OCI-LY1 (cell line): ENCODE measurements around the gene ADAMTS15.

Experiments used
- H2AFZ ChIP-seq: fragments of 200-600 bp; sonication (generic), shearing (Covaris generic); 2 replicates; pipeline ENCODE4 v1.6.0; 2014; ENCODE audit warnings: antibody characterized with exemption, mild to moderate bottlenecking, low read length
- H3F3A ChIP-seq: fragments of 200-600 bp; sonication (generic), shearing (Covaris generic); 2 replicates; pipeline ENCODE4 v1.6.0; 2014; ENCODE audit warnings: mild to moderate bottlenecking, antibody characterized with exemption, low read length, moderate library complexity; ENCODE audit not compliant: insufficient read depth
- H3K27ac ChIP-seq: fragments of 200-600 bp; sonication (generic); 2 replicates; pipeline ENCODE4 v1.5.1; 2014; ENCODE audit warnings: low read length, mixed run types, mild to moderate bottlenecking, low read depth; ENCODE audit not compliant: poor library complexity, severe bottlenecking
- H3K27me3 ChIP-seq: fragments of 200-600 bp; sonication (generic); 2 replicates; pipeline ENCODE4 v1.6.0; 2014; ENCODE audit warnings: antibody characterized with exemption, mild to moderate bottlenecking, low read length, moderate library complexity; ENCODE audit not compliant: insufficient read depth
- H3K36me3 ChIP-seq: fragments of 200-600 bp; sonication (generic); 2 replicates; pipeline ENCODE4 v1.6.1; 2014; ENCODE audit warnings: mild to moderate bottlenecking, antibody characterized with exemption, low read length, moderate library complexity, mixed read lengths; ENCODE audit not compliant: insufficient read depth
- H3K4me1 ChIP-seq: fragments of 200-600 bp; sonication (generic); 2 replicates; pipeline ENCODE4 v1.5.1; 2014; ENCODE audit warnings: mild to moderate bottlenecking, low read length, moderate library complexity; ENCODE audit not compliant: insufficient read depth, severe bottlenecking
- H3K4me2 ChIP-seq: fragments of 200-600 bp; sonication (generic), shearing (Covaris generic); 2 replicates; pipeline ENCODE4 v1.6.1; 2014; ENCODE audit warnings: low read length
- H3K4me3 ChIP-seq: fragments of 200-600 bp; sonication (generic); 2 replicates; pipeline ENCODE4 v1.5.1; 2014; ENCODE audit warnings: low read length, low read depth, mild to moderate bottlenecking, mixed read lengths; ENCODE audit not compliant: poor library complexity, severe bottlenecking
- H3K79me2 ChIP-seq: fragments of 200-600 bp; shearing (Covaris generic); 2 replicates; pipeline ENCODE4 v1.6.1; 2016; ENCODE audit warnings: mixed run types, low read length, mixed read lengths; ENCODE audit not compliant: insufficient read depth
- H3K9ac ChIP-seq: fragments of 200-600 bp; sonication (generic), shearing (Covaris generic); 2 replicates; pipeline ENCODE4 v1.6.1; 2014; ENCODE audit warnings: mild to moderate bottlenecking, low read length, mixed read lengths
- H3K9me2 ChIP-seq: fragments of 200-600 bp; sonication (generic), shearing (Covaris generic); 2 replicates; pipeline ENCODE4 v1.6.1; 2014; ENCODE audit warnings: low read depth, mild to moderate bottlenecking, low read length, mixed read lengths
- H3K9me3 ChIP-seq: fragments of 200-600 bp; shearing (Covaris generic); 2 replicates; pipeline ENCODE4 v1.6.1; 2014; ENCODE audit warnings: low read length, mixed read lengths
- H4K20me1 ChIP-seq: fragments of 200-600 bp; sonication (generic), shearing (Covaris generic); 2 replicates; pipeline ENCODE4 v1.6.0; 2016; ENCODE audit warnings: mild to moderate bottlenecking, low read length; ENCODE audit not compliant: insufficient read depth
- EZH2 ChIP-seq: fragments of 200-600 bp; sonication (generic), shearing (Covaris generic); IDR thresholded peaks from 2 replicates; pipeline ENCODE4 v1.8.0; 2017; ENCODE audit warnings: borderline replicate concordance, mixed run types, mild to moderate bottlenecking, antibody characterized with exemption, low read length, moderate library complexity, mixed read lengths
- TF ChIP-seq, protein P1 (sequence below): fragments of 200-600 bp; sonication (generic), shearing (Covaris generic); IDR thresholded peaks from 2 replicates; pipeline ENCODE4 v1.5.1; 2017; ENCODE audit warnings: mild to moderate bottlenecking, antibody characterized with exemption, low read length, moderate library complexity, mixed read lengths

Gene ADAMTS15

DNA sequence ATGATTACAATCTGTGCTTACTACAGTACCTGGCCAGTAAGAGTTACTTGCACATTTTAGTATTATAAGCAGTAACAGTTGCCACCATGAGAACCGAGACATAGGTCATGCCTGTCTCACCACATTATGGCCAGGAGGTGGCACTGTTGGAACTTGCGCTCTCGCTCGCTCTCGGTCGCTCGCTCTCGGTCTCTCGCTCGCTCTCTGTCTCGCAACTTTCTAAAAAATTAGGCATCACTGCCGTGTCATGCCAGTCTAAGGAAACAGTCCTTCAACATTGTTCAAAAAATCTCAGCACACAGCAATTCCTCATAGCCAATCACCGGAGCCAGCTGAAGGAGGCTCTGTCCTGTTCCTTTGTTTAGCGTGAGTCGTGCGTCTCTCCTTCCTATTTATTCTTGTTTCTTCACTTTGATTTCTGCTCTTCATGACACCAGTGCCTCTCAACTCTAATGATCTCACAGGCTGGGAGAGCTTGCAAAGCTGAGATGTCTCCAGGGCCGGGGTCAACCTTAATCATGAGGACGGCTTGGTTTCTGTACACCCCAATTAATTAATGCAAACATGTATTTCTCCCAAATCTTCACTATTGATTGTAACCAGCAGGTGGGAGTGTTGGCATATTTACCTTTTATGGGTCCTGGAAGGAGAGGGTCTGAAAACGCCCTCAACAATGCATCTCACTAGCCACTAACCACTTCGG lies 13.8 kb upstream of the ADAMTS15 start:
- Histone ChIP-seq H3K4me3 (peak overlapping the region; percentile 65), H3K4me1 (no peaks in the 10 kb centered on the region), H3K9ac (peak overlapping the region; percentile 56), H3K4me2 (peak overlapping the region; percentile 92), H4K20me1 (no peaks in the 10 kb centered on the region), H3K27ac (no peak overlapping the region), H3K36me3 (no peaks in the 10 kb centered on the region), H3K27me3 (no peaks in the 10 kb centered on the region), H3K79me2 (no peaks in the 10 kb centered on the region), H3K9me3 (no peaks in the 10 kb centered on the region), H3F3A (no peaks in the 10 kb centered on the region), H3K9me2 (no peaks in the 10 kb centered on the region), H2AFZ (peak overlapping the region; percentile 60; the same call in 1 of the 2 replicates)
- TF ChIP-seq, protein P1, sequence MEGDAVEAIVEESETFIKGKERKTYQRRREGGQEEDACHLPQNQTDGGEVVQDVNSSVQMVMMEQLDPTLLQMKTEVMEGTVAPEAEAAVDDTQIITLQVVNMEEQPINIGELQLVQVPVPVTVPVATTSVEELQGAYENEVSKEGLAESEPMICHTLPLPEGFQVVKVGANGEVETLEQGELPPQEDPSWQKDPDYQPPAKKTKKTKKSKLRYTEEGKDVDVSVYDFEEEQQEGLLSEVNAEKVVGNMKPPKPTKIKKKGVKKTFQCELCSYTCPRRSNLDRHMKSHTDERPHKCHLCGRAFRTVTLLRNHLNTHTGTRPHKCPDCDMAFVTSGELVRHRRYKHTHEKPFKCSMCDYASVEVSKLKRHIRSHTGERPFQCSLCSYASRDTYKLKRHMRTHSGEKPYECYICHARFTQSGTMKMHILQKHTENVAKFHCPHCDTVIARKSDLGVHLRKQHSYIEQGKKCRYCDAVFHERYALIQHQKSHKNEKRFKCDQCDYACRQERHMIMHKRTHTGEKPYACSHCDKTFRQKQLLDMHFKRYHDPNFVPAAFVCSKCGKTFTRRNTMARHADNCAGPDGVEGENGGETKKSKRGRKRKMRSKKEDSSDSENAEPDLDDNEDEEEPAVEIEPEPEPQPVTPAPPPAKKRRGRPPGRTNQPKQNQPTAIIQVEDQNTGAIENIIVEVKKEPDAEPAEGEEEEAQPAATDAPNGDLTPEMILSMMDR = peak; percentile 64
- no peak for TF ChIP-seq EZH2

DNA sequence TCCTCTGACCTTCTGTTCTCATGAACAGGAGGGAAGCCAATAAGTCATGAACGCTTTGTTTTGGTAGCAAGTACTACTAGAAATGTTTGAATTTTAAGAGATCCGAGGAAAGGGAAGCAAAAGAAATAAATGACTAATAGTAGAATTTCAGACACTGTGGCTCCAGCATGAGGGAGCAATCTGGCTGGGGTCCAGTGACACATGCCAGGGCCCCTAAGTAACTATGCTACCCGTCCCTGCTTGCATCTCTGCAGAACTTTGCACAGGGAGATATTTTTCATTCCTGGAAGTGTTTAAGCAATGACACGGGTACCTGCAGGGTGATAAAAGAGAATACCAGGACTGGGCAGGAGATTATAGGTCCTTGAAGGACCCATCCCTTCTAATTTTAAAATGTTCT lies 12.8 kb upstream of the ADAMTS15 start:
- H3K27me3 ChIP-seq = no peaks in the 10 kb centered on the region
- H3K9me2 ChIP-seq = no peaks in the 10 kb centered on the region
- H4K20me1 ChIP-seq = no peaks in the 10 kb centered on the region
- H3K27ac ChIP-seq = no peak overlapping the region
- H3K4me3 ChIP-seq = no peak overlapping the region
- no peaks in the 10 kb centered on the region for H3K4me1 ChIP-seq
- H2AFZ ChIP-seq = no peak overlapping the region
- TF ChIP-seq, protein P1 = no peak
- H3K9me3 ChIP-seq = no peaks in the 10 kb centered on the region
- H3K9ac ChIP-seq = no peak overlapping the region
- H3F3A ChIP-seq = no peaks in the 10 kb centered on the region
- H3K79me2 ChIP-seq = no peaks in the 10 kb centered on the region
- no peaks in the 10 kb centered on the region for H3K36me3 ChIP-seq
- H3K4me2 ChIP-seq = no peak overlapping the region

DNA sequence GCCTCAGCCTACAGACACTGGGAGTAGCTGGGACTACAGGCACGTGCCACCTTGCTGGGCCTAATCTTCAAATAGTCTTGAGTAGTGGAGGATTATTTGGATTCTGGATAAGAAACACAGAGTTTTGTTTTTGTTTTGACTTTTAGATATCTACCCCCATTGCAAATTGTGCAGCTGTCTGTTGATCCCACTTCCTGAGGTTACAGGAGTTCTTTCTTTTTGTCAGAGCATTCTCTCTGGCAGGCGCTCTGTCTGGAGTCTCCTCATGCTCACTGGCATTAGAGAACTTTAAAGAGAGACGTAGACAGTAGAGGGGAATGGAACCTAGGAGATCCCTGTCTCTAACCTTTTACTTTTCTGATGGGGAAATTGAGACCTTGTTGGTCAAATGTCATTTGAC lies 12.3 kb upstream of the ADAMTS15 start:
- Histone ChIP-seq H3K9ac (no peak overlapping the region), H3K4me1 (no peaks in the 10 kb centered on the region), H3K27ac (no peak overlapping the region), H4K20me1 (no peaks in the 10 kb centered on the region), H3K27me3 (no peaks in the 10 kb centered on the region), H3K9me3 (no peaks in the 10 kb centered on the region), H3K4me3 (no peak overlapping the region), H3K36me3 (no peaks in the 10 kb centered on the region), H2AFZ (no peak overlapping the region), H3F3A (no peaks in the 10 kb centered on the region), H3K79me2 (no peaks in the 10 kb centered on the region), H3K4me2 (no peak overlapping the region), H3K9me2 (no peaks in the 10 kb centered on the region)
- no peak for TF ChIP-seq EZH2
- TF ChIP-seq, protein P1 = no peak
